IPS-15b (cell line): ENCODE results near the gene LOXL4.

Experiments
- H3K27me3 ChIP-seq: one replicate; pipeline ENCODE4 v1.6.1; 2013; ENCODE audit warnings: low read length; ENCODE audit not compliant: control insufficient read depth, insufficient read depth
- H3K36me3 ChIP-seq: one replicate; pipeline ENCODE4 v1.6.1; 2013; ENCODE audit warnings: low read length; ENCODE audit not compliant: control insufficient read depth, insufficient read depth
- H3K4me1 ChIP-seq: one replicate; pipeline ENCODE4 v1.6.1; 2013; ENCODE audit warnings: mild to moderate bottlenecking, low read length; ENCODE audit not compliant: control insufficient read depth, insufficient read depth
- H3K4me3 ChIP-seq: one replicate; pipeline ENCODE4 v1.5.1; 2013; ENCODE audit warnings: low read depth, low read length
- H3K9ac ChIP-seq: one replicate; pipeline ENCODE4 v1.6.1; 2013; ENCODE audit warnings: low read depth, mild to moderate bottlenecking, low read length
- H3K9me3 ChIP-seq: one replicate; pipeline ENCODE4 v1.6.1; 2013; ENCODE audit warnings: mild to moderate bottlenecking, low read length; ENCODE audit not compliant: control insufficient read depth, insufficient read depth

The LOXL4 gene

DNA sequence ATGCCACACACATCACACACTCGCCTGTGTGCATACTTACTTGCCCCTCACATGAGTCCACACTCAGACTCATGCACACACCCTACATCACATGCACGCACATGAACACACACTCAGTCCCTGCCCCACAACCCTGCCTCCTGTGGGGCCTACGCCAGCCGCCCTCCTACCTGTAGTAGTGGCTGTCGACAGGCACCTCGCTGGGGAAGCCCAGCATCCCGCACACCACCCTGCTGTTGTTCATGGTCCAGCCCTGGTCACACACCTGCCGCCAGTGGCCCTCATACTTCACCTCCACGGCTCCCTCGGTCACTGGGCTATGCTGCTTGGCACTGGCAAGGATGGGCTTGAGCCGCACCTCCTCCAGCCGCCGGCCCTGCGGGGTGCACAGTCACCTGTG, 7.2 kb downstream of the LOXL4 start:
- Histone ChIP-seq H3K9ac (no peak overlapping the region), H3K27me3 (no peaks in the 10 kb centered on the region), H3K4me3 (no peak overlapping the region), H3K36me3 (no peaks in the 10 kb centered on the region), H3K9me3 (no peaks in the 10 kb centered on the region), H3K4me1 (no peaks in the 10 kb centered on the region)

DNA sequence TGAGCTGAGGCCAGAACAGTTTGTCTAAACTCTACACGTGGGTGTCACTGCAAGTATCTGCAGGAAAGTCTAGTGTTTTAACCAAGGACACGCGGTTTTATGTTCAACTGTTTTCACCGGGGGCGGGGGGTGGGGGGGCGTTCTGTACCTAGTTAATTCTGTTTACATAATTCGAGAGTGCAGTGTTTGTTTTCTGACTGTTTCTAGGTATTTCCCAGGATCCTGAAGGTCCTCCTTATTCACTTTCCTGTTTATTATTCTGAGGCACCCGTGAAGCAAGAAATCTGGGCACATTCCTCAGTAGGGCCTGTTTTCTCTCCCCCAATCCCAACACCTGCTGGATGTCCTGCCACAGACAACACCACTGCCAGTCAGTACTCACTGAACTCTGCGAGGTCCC, 7.6 kb downstream of the LOXL4 start:
- no peaks in the 10 kb centered on the region for H3K9me3 ChIP-seq
- no peak overlapping the region for H3K4me3 ChIP-seq
- H3K36me3 ChIP-seq: no peaks in the 10 kb centered on the region
- no peaks in the 10 kb centered on the region for H3K4me1 ChIP-seq
- H3K27me3 ChIP-seq: no peaks in the 10 kb centered on the region
- no peak overlapping the region for H3K9ac ChIP-seq

DNA sequence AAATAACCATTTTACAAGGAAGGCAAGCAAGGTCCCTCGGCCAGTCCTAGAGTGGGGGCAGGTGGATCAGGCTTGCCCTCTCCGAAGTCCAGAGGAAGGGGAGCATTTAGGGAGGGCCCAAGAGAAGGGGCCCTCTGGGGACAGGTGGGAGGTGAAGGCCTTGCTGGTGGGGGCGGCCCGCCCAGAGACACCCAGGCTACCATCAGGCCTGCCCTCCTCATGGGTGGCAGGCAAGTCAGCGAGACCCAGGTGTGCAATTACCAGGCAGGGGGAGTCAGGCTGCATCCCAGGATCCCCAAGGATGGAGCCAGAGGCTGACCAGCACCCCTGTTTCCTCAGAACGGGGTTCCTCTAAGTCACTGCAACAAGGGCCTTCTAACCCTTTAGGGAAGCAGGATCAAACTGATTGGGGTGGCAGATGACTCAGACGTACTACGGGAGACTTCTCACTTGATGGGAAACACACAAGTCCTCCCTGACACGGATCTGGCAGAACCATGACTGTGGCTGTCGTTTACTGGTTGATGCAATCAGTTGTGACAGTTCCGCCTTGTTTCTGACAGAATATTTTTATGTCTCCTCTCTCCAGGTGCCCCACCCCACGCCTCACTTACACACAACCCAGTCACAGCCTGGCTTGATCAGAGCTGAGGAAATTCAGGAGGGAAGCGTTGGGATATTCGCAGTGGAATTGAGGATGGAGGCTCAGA, 8.2 kb downstream of the LOXL4 start:
- no peaks in the 10 kb centered on the region for H3K4me1 ChIP-seq
- no peaks in the 10 kb centered on the region for H3K36me3 ChIP-seq
- no peak overlapping the region for H3K4me3 ChIP-seq
- H3K9ac ChIP-seq: no peak overlapping the region
- H3K27me3 ChIP-seq: no peaks in the 10 kb centered on the region
- no peaks in the 10 kb centered on the region for H3K9me3 ChIP-seq

DNA sequence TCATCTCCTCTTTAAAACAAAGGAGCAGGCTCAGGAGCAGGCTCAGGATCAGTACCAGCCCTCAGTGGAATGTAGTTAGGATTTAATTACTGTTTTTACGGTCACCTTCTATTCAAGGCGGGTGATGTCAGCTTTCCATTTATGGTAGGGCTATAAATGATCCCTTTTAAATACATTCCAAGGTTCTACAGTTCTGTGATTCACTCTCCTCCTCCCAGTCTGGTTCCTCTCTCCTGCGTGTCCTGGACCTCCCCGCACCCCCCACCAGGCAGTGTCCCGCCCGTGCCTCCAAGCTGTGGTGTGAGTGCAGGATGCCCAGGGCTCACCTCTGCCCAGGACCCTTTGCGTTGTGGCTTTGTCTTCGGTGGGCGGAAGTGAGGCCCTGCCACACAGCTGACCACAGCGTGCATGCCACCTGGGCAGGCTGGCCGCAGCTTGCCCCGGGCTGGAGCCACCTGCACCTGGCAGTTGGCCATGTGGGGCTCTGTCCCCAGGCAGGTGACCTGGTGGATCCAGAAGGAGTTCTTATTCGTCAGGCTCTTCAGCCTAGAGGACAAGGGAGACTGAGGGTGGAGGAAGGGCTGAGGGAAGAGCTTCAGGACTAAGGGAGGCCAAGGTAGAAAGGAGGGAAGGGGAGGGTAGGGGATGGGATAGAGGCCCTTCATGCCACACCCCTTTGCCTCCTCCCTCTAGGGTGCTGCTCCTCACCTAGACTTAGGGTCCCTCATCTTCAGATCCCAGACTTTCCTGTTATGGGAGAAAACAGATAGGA, 9.1 kb downstream of the LOXL4 start:
- Histone ChIP-seq H3K27me3 (no peaks in the 10 kb centered on the region), H3K36me3 (no peaks in the 10 kb centered on the region), H3K4me3 (no peak overlapping the region), H3K4me1 (no peaks in the 10 kb centered on the region), H3K9ac (no peak overlapping the region), H3K9me3 (no peaks in the 10 kb centered on the region)

DNA sequence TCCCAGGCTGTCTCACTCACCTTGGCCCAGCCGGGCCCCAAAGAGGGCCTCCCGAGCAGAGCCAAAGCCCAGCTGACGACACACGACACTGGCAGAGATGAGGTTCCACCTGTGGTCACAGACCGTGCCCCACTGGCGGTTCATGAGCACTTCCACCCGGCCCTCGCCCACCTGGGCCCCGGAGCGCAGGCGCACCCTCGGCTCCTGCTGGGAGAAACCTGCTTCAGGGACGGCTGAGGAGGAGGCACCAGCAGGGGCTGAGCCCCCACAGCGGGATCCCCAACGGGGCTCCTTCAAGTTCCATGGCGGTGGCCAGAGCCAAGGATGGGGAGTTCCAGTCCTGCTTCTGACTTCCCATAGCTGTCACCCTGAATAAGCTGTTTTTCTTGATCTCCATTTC, 10.0 kb downstream of the LOXL4 start:
- Histone ChIP-seq H3K9ac (no peak overlapping the region), H3K4me1 (no peaks in the 10 kb centered on the region), H3K9me3 (no peaks in the 10 kb centered on the region), H3K36me3 (no peaks in the 10 kb centered on the region), H3K4me3 (no peak overlapping the region), H3K27me3 (no peaks in the 10 kb centered on the region)

DNA sequence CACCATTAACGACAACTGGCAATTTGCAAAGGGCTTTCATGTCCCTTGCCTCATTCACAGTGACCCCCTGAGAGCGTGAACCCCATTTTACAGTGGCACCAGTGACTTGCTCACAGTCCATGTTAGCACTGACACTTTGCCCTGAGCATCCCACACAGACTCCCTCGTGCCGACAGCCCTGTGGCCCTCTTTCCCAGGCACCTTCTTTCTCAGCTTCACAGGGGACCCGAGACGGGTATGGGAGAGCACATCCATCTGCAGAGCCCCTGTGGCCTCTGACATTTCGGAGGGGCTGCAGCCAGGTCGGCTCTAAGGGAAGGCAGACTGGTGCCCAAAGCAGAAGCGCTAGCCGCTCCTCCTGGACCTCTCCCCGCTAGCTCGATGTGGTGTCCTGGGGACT, 10.8 kb downstream of the LOXL4 start:
- no peaks in the 10 kb centered on the region for H3K4me1 ChIP-seq
- no peak overlapping the region for H3K9ac ChIP-seq
- no peaks in the 10 kb centered on the region for H3K36me3 ChIP-seq
- no peaks in the 10 kb centered on the region for H3K27me3 ChIP-seq
- H3K9me3 ChIP-seq: no peaks in the 10 kb centered on the region
- no peak overlapping the region for H3K4me3 ChIP-seq

DNA sequence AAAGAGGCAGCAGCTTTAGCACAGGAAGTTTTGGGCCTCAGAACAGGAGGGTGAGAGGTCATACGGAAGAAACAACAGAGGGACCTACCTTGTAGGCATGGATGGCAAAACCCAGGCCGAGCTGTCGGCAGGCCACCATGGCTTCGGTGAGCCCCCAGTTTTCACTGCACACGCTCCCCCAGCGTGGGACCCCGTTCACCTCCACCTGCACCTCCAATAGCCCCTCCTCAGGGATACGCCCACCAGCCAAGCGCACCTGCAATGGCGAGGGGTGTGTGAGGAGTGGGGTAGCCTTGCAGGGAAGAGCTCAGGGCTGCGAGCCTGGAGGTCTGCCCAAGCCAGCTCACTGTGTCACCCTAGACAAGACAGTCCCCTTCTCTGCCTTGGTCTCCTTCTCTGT, 11.3 kb downstream of the LOXL4 start:
- H3K4me3 ChIP-seq: no peak overlapping the region
- H3K9me3 ChIP-seq: no peaks in the 10 kb centered on the region
- no peaks in the 10 kb centered on the region for H3K4me1 ChIP-seq
- no peaks in the 10 kb centered on the region for H3K36me3 ChIP-seq
- H3K27me3 ChIP-seq: no peaks in the 10 kb centered on the region
- H3K9ac ChIP-seq: no peak overlapping the region

DNA sequence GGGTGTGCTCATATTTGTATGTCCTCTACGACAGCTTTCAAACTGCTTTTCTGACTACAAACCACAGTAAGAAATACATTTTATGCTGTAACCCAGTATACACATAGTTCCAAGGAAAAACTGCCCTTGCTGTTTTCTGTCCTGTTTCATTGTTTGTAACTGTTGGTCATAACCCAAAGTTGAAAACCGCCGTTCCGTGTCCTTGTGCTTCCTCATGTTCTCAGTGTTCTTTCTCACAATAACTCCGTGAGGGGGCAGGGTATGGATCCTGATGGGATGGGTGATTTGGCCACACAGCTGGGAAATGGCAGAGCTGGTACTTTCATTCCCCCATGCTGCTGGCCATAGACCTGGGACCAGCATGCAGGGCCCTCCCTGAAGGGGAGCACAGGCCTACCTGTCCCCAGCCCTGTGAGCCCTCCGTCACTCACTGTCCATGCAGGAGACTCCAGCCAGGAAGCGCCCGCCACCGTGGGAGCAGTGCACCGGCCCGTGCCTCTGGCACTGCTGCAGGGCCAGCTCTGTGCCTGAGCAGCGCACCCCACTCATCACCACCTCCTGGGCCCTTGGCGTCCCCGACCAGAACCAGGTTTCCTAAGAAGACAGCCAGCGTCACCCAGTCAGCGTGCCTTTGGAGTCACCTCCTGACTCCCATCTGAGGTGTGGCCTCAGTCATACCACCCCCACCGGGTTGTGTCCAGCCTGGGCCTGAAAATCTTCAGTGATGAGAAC, 12.7 kb downstream of the LOXL4 start:
- H3K9ac ChIP-seq: no peak overlapping the region
- no peaks in the 10 kb centered on the region for H3K36me3 ChIP-seq
- no peaks in the 10 kb centered on the region for H3K4me1 ChIP-seq
- no peaks in the 10 kb centered on the region for H3K9me3 ChIP-seq
- no peaks in the 10 kb centered on the region for H3K27me3 ChIP-seq
- no peak overlapping the region for H3K4me3 ChIP-seq

DNA sequence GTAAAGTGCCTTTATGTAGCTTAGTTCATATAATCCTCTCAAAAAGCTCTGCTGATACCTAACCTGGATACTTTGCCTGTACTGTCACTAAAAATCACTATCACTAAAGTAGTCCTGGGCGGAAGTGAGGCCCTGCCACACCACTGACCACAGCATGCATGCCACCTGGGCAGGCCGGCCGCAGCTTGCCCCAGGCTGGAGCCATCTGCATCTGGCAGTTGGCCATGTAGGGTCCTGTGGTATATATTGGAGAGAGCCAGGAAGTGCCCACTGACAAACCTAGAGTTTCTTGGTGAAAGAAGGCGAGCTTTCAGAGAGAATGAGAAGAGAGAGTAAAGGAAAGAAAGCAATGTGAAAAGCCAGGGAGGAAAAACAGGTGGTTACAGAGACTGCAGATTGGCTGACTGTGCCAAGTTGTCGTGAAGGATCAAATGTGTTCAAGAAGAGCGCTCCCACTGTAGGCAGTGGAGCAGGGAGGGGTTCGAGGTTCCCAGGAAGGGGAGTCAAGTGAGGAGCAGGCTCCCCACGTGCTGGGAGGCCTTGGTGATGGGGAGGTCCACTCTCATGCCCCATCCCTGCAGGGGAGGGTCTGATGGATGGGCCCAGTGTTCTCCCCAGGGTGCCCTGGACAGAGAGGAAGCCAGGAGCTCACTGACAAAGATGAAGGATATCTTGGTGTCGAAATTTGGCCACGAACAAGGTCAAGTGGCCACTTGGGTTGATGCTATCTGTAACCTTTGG, 13.6 kb downstream of the LOXL4 start:
- Histone ChIP-seq H3K4me3 (no peak overlapping the region), H3K4me1 (no peaks in the 10 kb centered on the region), H3K9me3 (no peaks in the 10 kb centered on the region), H3K9ac (no peak overlapping the region), H3K36me3 (no peaks in the 10 kb centered on the region), H3K27me3 (no peaks in the 10 kb centered on the region)

DNA sequence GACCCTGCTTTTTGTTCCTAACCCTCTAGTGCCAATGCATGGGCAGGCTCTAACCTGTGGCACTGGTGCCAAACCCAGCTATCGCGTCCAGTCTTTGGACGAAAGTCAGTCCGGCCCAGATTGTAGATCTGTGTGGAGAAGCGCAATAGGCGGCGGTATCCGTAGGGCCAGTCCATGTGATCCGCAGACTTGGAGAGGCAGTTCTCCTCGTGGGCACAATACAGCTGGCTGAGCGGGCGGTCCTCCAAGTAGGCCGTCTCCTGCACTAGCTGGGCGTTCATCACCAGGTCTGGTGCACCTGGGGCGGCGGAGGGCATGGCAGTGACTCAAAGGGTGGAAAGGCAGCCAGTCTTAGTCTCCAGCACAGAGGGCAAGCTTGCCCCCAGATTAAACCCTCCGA, 14.5 kb downstream of the LOXL4 start:
- Histone ChIP-seq H3K9me3 (no peaks in the 10 kb centered on the region), H3K27me3 (no peaks in the 10 kb centered on the region), H3K9ac (no peak overlapping the region), H3K36me3 (no peaks in the 10 kb centered on the region), H3K4me3 (no peak overlapping the region), H3K4me1 (no peaks in the 10 kb centered on the region)

DNA sequence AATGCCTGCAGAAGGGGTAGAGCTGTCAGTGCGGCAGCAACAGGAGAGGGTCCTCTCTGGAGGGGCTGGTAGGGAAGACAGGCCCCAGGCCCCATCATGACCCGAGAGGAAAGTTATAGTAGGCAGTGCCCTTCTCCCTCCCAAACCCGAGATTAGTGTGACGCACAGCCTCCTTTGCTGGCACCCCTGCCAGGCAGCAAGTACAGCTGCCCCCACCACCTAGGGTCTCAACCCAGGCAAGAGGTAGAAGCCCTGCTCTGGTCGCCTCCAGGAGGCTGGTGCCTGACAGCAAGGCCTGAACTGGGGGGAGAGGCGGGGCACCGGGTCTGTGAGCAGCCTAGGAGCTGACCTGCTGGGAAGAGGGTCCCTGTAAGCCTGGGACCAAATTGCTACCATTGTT, 15.5 kb downstream of the LOXL4 start:
- Histone ChIP-seq H3K36me3 (no peaks in the 10 kb centered on the region), H3K9me3 (no peaks in the 10 kb centered on the region), H3K9ac (no peak overlapping the region), H3K27me3 (no peaks in the 10 kb centered on the region), H3K4me1 (no peaks in the 10 kb centered on the region), H3K4me3 (no peak overlapping the region)
